Right ventricle myocardium superior (tissue), 1 donor: ENCODE results near the gene C16orf78. TPM values are rescaled to one million over a fixed set of nuclear protein-coding genes. Genes with fewer than 3 reads are reported as not detected.

ENCODE experiments used
- ATAC-seq: fragments of 200-7000 bp; cut with Tn5 transposase; one replicate; pipeline ENCODE4 v1.9.1; 2020; ENCODE audit warnings: mild to moderate bottlenecking; ENCODE audit not compliant: poor library complexity
- DNase-seq: peaks from one replicate; pipeline ENCODE4 v3.0.0-alpha.2; 2020
- intact Hi-C: fragments of 100-400 bp; cut with DNase I; formaldehyde crosslinking; loops from one replicate; pipeline ENCODE4 v1.11.2; 2022
- total RNA-seq: library from RNA; stranded (reverse); fragmentation: NEBNext Ultra II Directional; extraction: Animal tissue kit (Norgen Biotek cat#: 25700); gene quantifications from one replicate; pipeline ENCODE4 v1.2.1, GENCODE V29; 2021
- donor health status: DM: no; HTN: yes; CAD: no; lungs with severe emphysema.

C16orf78 gene
- total RNA-seq, 1 donor from 2014 or later: not detected

- DNase-seq: no peak
- intact Hi-C loops: no loop called here
- ATAC-seq: no peak
Observed at GRCh38 chr16:49414671-49415070, 41.1 kb downstream of the C16orf78 start.

- DNase-seq (no peak), ATAC-seq (no peak)
- intact Hi-C loops: no loop called here
Observed at GRCh38 chr16:49415083-49415482, 41.5 kb downstream of the C16orf78 start.

GRCh38 chr16:49416001-49416675 lies 42.5 kb downstream of the C16orf78 start:
- intact Hi-C loops: no loop called here
- no peak for DNase-seq
- no peak for ATAC-seq

DNA sequence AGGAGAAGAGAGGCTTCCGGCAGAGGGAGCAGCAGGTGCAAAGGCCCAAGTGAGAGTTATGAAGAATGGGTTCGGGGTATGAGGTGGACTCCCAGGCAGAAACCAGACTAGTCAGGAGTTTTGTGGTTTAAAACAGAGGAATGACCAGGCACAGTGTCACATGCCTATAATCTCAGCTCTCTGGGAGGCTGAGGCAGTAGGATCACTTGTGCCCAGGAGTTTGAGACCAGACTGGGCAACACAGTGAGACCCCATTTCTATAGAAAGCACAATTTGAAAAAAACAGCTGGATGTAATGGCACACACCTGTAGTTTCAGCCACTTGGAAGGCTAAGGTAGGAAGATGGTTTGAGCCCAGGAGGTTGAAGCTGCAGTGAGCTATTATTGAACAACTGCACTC lies 43.8 kb downstream of the C16orf78 start:
- DNase-seq (no peak), ATAC-seq (no peak)
- intact Hi-C loops: no loop called here

- intact Hi-C loops: no loop called here
- DNase-seq (no peak), ATAC-seq (no peak)
Observed at GRCh38 chr16:49419006-49419405, 45.4 kb downstream of the C16orf78 start.

DNA sequence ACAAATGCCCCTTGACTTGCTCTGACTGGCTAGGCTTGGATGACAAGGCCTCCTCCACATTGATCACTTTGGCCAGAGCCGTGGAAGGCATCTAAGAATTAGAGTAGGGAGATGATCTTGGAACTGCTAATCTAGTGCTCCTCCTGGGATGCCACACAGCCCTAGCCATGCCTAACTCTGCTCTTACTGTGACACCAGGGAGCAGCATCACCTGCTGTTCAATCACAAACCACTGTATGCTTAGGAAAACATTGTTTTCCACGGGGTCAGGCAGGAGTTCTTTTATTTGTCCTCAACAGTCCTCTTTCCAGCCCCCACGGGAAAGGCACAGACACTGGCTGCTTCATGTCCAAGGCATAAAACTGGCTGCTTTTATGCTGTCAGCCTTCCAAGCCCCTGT lies 46.3 kb downstream of the C16orf78 start:
- no peak for ATAC-seq

GRCh38 chr16:49422896-49423295 lies 49.3 kb downstream of the C16orf78 start:
- intact Hi-C loops: no loop called here
- ATAC-seq (no peak), DNase-seq (no peak)

More for the DNA sequence above, 46.3 kb downstream of the C16orf78 start:
- intact Hi-C loops: no loop called here
- no peak for DNase-seq

DNA sequence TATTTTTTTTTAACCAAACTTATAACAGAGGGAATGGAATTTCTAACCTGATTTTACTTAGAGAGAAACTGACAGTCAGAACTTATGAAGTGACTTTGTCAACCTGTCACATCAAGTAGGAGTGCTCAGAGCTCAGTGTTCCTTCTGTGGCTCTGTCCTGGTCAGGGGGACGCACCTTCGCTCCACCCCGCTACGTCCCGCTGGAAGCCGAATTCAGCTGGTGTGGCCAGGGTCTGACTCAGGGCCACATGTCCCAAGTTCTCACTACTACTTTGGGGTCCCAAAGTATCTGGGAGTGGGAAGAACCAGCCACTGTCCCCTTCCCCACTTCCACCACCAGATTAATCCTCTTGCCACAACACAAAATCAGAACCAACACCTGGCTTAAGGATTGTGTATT lies 51.4 kb downstream of the C16orf78 start:
- ATAC-seq: no peak
- DNase-seq: no peak
- intact Hi-C loops: no loop called here

- DNase-seq (no peak), ATAC-seq (no peak)
- intact Hi-C loops: no loop called here
Observed at GRCh38 chr16:49427771-49428170, 54.2 kb downstream of the C16orf78 start.

- intact Hi-C loops: no loop called here
- no peak for ATAC-seq
- no peak for DNase-seq
Observed at GRCh38 chr16:49428808-49429207, 55.2 kb downstream of the C16orf78 start.

GRCh38 chr16:49431040-49431439 lies 57.4 kb downstream of the C16orf78 start:
- no peak for ATAC-seq
- DNase-seq: no peak
- intact Hi-C loops: no loop called here

DNA sequence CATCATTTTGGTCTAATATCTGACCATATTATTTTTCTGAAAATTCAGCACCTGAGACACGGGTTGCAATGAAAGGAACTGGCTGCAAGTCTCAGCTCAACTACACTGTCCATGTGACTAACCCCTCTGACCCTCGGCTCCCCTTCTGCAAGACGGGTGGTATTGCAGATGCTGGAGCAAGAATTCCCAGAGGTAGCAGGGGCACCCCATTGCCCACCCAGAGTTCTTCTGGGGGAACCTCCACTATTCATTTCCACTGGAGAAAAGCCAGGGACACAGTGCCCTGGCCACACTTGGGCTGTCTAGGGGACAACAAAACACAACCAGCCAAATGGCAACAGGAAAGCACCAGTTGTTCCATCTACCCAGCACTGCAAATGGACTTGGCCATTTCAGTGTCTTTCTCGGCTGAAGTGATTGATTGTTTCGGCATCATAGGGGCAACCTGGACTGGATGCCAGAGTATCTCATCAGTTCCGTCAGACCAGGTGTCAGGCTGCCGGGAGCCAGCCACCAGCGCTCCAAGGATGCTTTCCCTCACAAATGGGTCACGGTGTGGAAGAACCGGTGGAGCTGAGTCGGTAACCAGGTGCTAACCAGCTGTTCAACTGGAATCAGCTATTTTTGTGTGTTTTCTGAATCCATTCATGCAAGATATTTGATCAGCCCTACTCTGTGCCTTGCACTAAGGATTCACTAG lies 58.1 kb downstream of the C16orf78 start:
- intact Hi-C loops: no loop called here
- no peak for DNase-seq
- ATAC-seq: no peak

- DNase-seq (no peak), ATAC-seq (no peak)
- intact Hi-C loops: no loop called here
Observed at GRCh38 chr16:49434733-49435132, 61.1 kb downstream of the C16orf78 start.

DNA sequence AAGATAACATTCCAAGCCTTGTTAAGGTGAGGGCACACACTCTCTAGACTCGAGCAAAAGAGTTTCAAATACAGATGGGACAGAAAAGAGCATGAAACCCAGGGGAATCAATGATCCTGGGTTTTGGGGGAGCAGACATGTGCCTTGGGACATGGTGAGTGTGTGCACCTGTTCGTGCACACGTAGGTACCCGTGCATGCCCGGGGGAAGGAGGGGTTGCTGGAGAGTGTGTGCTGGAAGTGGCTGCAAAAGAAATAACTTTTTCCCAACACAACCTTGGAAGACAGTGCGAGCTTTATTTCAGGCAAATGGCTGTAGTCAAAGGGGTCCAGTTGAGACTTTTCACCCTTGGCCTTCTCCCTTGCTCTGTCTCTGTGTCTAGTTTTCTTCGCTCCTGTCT lies 62.6 kb downstream of the C16orf78 start:
- intact Hi-C loops: no loop called here

DNA sequence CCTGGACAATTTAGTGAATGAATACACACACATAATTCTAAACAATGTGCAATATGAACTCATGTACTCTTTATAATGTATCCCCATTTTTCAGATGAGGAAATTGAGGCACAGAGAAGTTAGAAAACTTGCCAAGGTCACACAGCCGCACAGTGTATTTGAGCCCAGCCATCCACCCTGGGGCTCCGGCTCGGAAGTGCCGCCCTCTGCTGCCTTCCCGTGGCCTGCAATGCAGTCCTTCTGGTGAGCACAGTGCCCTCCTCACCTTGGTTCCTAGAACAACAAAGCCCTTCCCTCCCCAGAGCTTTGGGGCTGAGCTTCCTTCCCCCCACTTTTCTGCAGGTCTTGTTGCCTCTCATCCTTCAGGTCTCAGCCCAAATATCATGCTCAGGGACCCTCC lies 63.7 kb downstream of the C16orf78 start:
- ATAC-seq: no peak
- intact Hi-C loops: no loop called here
- DNase-seq: no peak

More for the DNA sequence above, 62.6 kb downstream of the C16orf78 start:
- DNase-seq: no peak
- no peak for ATAC-seq

- intact Hi-C loops: no loop called here
- DNase-seq: no peak
- no peak for ATAC-seq
Observed at GRCh38 chr16:49439050-49439449, 65.4 kb downstream of the C16orf78 start.

DNA sequence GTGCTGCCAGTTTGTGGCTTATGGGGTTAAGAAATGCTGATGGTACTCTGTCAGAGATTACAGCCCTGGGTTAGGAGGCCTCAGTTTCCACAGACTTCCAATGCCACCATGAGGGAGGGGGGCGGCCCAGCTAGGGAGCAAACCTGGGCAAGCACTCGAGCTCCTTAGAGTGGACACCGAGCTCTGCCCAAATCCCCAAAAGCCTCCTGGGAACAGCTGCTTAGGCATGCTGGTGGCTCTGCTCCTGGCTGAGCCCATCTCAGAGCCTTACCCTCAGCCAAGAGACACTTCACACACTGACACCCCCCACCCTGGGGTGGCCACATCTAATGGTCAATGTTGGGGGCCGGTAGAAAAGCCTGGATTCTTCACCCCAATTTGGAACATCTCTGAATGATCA lies 66.1 kb downstream of the C16orf78 start:
- intact Hi-C loops: no loop called here
- no peak for ATAC-seq
- no peak for DNase-seq

DNA sequence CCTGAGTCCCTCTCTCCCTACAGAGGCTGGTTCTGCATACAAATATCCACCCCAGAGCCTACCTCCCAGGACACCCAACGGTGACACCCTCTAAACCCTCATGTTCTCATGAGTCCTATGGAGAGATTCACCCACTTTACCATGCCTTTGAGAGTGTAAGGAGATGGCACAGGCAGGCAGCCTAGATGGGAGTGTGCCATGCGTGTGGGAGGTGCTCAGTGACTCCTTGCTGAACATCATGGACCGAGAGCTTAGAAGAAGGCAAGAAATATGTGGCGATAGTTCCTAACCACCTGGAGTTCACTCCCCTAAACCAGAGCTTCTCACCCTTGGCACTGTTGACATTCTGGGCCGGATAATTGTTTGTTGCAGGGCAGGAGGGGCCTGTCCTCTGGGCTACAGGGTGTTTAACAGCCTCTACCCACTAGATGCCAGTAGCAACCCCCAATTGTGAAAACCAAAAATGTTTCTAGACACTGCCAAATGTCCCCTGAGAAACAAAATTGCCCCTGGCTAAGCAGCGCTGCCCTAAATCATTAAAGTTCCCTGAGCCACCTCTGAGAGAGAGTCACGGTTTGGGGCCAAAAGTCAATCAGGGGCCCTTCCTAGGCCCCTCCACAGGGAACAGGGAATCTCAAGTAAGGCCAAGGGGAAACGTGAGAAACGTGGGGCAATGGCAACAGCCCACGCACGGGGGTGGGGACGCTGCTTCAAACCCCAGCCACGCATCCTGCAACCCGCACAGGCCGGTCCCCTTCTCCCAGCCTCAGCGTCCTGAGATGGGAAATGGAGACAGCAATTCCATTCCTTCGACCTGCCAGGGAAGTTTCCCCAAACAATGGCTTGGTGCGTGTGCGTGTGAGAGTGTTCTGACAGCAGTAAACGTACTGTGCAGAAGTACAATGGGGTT lies 66.8 kb downstream of the C16orf78 start:
- ATAC-seq (no peak), DNase-seq (no peak)
- intact Hi-C loops: no loop called here

- intact Hi-C loops: no loop called here
- DNase-seq (peak; percentile 62), ATAC-seq (peak; percentile 49)
Observed at GRCh38 chr16:49441366-49441780, 67.8 kb downstream of the C16orf78 start.

GRCh38 chr16:49442805-49443204 lies 69.2 kb downstream of the C16orf78 start:
- intact Hi-C loops: no loop called here
- ATAC-seq (no peak), DNase-seq (no peak)
